Bronchial smooth muscle cell (primary cell): ENCODE measurements around the gene GUCY1B1. TPM values are rescaled to one million over a fixed set of nuclear protein-coding genes. Genes with fewer than 3 reads are reported as not detected.

Source experiments
- total RNA-seq: library from RNA; depleted of rRNA; stranded (reverse); fragments of >200 nt; gene quantifications from 2 replicates; pipeline ENCODE4 v1.2.1, GENCODE V29; 2014

The GUCY1B1 gene
- 39.1 and 46.3 TPM in 2 replicates for total RNA-seq

GRCh38 chr4:155758481-155759371 is at the start of gene GUCY1B1:
Gene GUCY1B1, plus strand, starts transcription at chr4:155759021. Its CDS starts 120 bp downstream, at chr4:155759141.

Other genes with a start within 250 kb of the GUCY1B1 start
- 4.5 and 8.5 TPM in 2 replicates for gene GUCY1A1, start 92.2 kb upstream of the GUCY1B1 start, total RNA-seq
- gene ASIC5, start 107.3 kb downstream of the GUCY1B1 start, total RNA-seq, result not detected in 2 replicates
- gene TDO2, start 144.7 kb downstream of the GUCY1B1 start, total RNA-seq, result 2.0 and 9.3 TPM in 2 replicates
- gene CTSO, start 194.8 kb downstream of the GUCY1B1 start, total RNA-seq, result 20.3 and 31.8 TPM in 2 replicates